ENCODE measurements around the gene HIP1. TPM values are rescaled to one million over a fixed set of nuclear protein-coding genes. Genes with fewer than 3 reads are reported as not detected.

Gene HIP1
- total and polyA plus RNA-seq, 9 of the 15 experiments (the other 6 are each of a cell fraction or from before 2014, with no cell fraction given): 2.4 to 13.7 (median 9.5) TPM

GRCh38 chr7:75534727-75535307 is 203.9 kb downstream of the HIP1 start (continued):
- TF ChIP-seq BHLHE40 (IDR thresholded peaks at IDR 0.05; ENCODE audit: low read length) (peak; percentile 47; the same call in 1 of the 2 replicates), SNIP1 (IDR thresholded peaks at IDR 0.05; ENCODE audit: low read depth) (no peak), CREM (IDR thresholded peaks at IDR 0.05; ENCODE audit: low read depth) (peak; percentile 32; the same call in 1 of the 2 replicates), MYBL2 (IDR thresholded peaks at IDR 0.05; ENCODE audit: low read depth) (peak; percentile 82), MYBL2 (CRISPR knock-in tag; IDR thresholded peaks at IDR 0.05; ENCODE audit: borderline replicate concordance) (no peak), ZNF133 (CRISPR knock-in tag; IDR thresholded peaks at IDR 0.05) (no peak), MAFF (IDR thresholded peaks at IDR 0.05; ENCODE audit: low read length) (peak; percentile 8; the same call in 1 of the 2 replicates), ZNF121 (CRISPR knock-in tag; conservative IDR thresholded peaks at IDR 0.05) (no peak), ZNF324 (CRISPR knock-in tag; IDR thresholded peaks at IDR 0.05) (no peak), MYNN (IDR thresholded peaks at IDR 0.05) (no peak), MYNN (CRISPR knock-in tag; IDR thresholded peaks at IDR 0.05) (no peak), SMARCE1 (IDR thresholded peaks at IDR 0.05) (peak; percentile 39), MTA1 (IDR thresholded peaks at IDR 0.05; ENCODE audit: borderline replicate concordance) (no peak), RBM34 (IDR thresholded peaks at IDR 0.05; ENCODE audit: borderline replicate concordance, insufficient read depth, low read length) (no peak), KDM1A (IDR thresholded peaks at IDR 0.05) (0 out of 4 replicates have a peak, but pooled peaks of 1 of the 2 experiments have one; percentile 11), RREB1 (CRISPR knock-in tag; IDR thresholded peaks at IDR 0.05) (no peak), OTX1 (CRISPR knock-in tag; IDR thresholded peaks at IDR 0.05) (no peak), JUND (IDR thresholded peaks at IDR 0.05; ENCODE audit: borderline replicate concordance, low read depth, low read length) (peak; percentile 79), JUND (tag; IDR thresholded peaks at IDR 0.05; ENCODE audit: borderline replicate concordance, low read depth, low read length) (peak; percentile 42; the same call in 2 of the 3 replicates), MTA2 (IDR thresholded peaks at IDR 0.05; ENCODE audit: low read depth) (no peak), SOX6 (IDR thresholded peaks at IDR 0.05) (peak; percentile 78; the same call in 1 of the 2 replicates), CEBPB (tag; IDR thresholded peaks at IDR 0.05) (peak; percentile 72; the same call in 1 of the 2 replicates)
- TF ChIP-seq, protein P1, sequence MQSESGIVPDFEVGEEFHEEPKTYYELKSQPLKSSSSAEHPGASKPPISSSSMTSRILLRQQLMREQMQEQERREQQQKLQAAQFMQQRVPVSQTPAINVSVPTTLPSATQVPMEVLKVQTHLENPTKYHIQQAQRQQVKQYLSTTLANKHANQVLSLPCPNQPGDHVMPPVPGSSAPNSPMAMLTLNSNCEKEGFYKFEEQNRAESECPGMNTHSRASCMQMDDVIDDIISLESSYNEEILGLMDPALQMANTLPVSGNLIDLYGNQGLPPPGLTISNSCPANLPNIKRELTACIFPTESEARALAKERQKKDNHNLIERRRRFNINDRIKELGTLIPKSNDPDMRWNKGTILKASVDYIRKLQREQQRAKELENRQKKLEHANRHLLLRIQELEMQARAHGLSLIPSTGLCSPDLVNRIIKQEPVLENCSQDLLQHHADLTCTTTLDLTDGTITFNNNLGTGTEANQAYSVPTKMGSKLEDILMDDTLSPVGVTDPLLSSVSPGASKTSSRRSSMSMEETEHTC (IDR thresholded peaks at IDR 0.05): peak; percentile 76
- TF ChIP-seq, protein P2, sequence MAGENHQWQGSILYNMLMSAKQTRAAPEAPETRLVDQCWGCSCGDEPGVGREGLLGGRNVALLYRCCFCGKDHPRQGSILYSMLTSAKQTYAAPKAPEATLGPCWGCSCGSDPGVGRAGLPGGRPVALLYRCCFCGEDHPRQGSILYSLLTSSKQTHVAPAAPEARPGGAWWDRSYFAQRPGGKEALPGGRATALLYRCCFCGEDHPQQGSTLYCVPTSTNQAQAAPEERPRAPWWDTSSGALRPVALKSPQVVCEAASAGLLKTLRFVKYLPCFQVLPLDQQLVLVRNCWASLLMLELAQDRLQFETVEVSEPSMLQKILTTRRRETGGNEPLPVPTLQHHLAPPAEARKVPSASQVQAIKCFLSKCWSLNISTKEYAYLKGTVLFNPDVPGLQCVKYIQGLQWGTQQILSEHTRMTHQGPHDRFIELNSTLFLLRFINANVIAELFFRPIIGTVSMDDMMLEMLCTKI (IDR thresholded peaks at IDR 0.05; ENCODE audit: partially characterized antibody): no peak
